CD14-positive monocyte (primary cell): ENCODE data around the gene AMPH. TPM values are rescaled to one million over a fixed set of nuclear protein-coding genes. Genes with fewer than 3 reads are reported as not detected.

Experiments
- DNase-seq, 3 donors: peaks; one replicate each; pipeline ENCODE4 v3.0.0-alpha.2; 2011 to 2022
- H2AFZ ChIP-seq: 2 replicates; pipeline ENCODE4 v1.6.0; 2012; ENCODE audit warnings: mild to moderate bottlenecking, low read depth, low read length, inconsistent platforms; ENCODE audit not compliant: insufficient read depth, poor library complexity, severe bottlenecking
- H3K27ac ChIP-seq, 2 donors: 1 replicate in 1 of 2; 2 replicates in 1 of 2; pipeline ENCODE4 v1.5.1; 2012 to 2013; ENCODE audit warnings: low read length in 2 of 2, control low read depth in 1 of 2, inconsistent platforms in 1 of 2, low read depth in 1 of 2, mild to moderate bottlenecking in 1 of 2
- H3K27me3 ChIP-seq, 2 donors: one replicate each; pipeline versions ENCODE4 v1.6.0 to v1.6.1; 2011 to 2013; ENCODE audit warnings: low read length in 2 of 2; ENCODE audit not compliant: control insufficient read depth in 2 of 2, insufficient read depth in 2 of 2
- H3K36me3 ChIP-seq, 2 donors: replicated peaks in 1 of 2; 1 replicate in 1 of 2; 2 replicates in 1 of 2; pipeline versions ENCODE4 v1.5.1 to v1.6.1; 2012 to 2013; ENCODE audit warnings: low read length in 2 of 2, control low read depth in 1 of 2, inconsistent platforms in 1 of 2, mild to moderate bottlenecking in 1 of 2; ENCODE audit not compliant: insufficient read depth in 2 of 2, control insufficient read depth in 1 of 2
- H3K4me1 ChIP-seq, 2 donors: 1 replicate in 1 of 2; 2 replicates in 1 of 2; pipeline versions ENCODE4 v1.5.1 to v1.6.1; 2012 to 2013; ENCODE audit warnings: low read length in 2 of 2, control low read depth in 1 of 2, inconsistent platforms in 1 of 2, mild to moderate bottlenecking in 1 of 2, moderate library complexity in 1 of 2; ENCODE audit not compliant: insufficient read depth in 2 of 2, control insufficient read depth in 1 of 2
- H3K4me2 ChIP-seq: replicated peaks from 2 replicates; pipeline ENCODE3; 2012; ENCODE audit warnings: low read length, moderate library complexity, mild to moderate bottlenecking; ENCODE audit not compliant: poor library complexity, severe bottlenecking; ENCODE audit errors: extremely low read depth
- H3K4me3 ChIP-seq, 3 experiments: fragments of 200-600 bp in 1 of 3; sonication (generic) in 1 of 3; replicated peaks in 1 of 3; 1 replicate in 2 of 3; 2 replicates in 1 of 3; pipeline ENCODE4 v1.5.1; 2011 to 2013; ENCODE audit warnings: low read length in 3 of 3, mild to moderate bottlenecking in 3 of 3, control low read depth in 2 of 3, low read depth in 2 of 3, inconsistent platforms in 1 of 3, moderate library complexity in 1 of 3
- H3K79me2 ChIP-seq: 2 replicates; pipeline ENCODE4 v1.6.0; 2012; ENCODE audit warnings: mild to moderate bottlenecking, control low read depth, inconsistent platforms, low read length, moderate library complexity; ENCODE audit not compliant: insufficient read depth
- H3K9ac ChIP-seq: 2 replicates; pipeline ENCODE4 v1.6.0; 2017; ENCODE audit warnings: low read length, mild to moderate bottlenecking; ENCODE audit not compliant: insufficient read depth, poor library complexity, severe bottlenecking
- H3K9me3 ChIP-seq, 2 donors: replicated peaks in 1 of 2; 1 replicate in 1 of 2; 2 replicates in 1 of 2; pipeline versions ENCODE4 v1.5.1 to v1.6.1; 2012 to 2013; ENCODE audit warnings: low read length in 2 of 2, control low read depth in 1 of 2; ENCODE audit not compliant: control insufficient read depth in 1 of 2, insufficient read depth in 1 of 2
- H4K20me1 ChIP-seq: 2 replicates; pipeline ENCODE4 v1.6.0; 2012; ENCODE audit warnings: mild to moderate bottlenecking, low read length, control low read depth, moderate library complexity; ENCODE audit not compliant: insufficient read depth
- H3K27ac Mint-ChIP-seq, 7 donors: one replicate each; pipeline ENCODE4 v1.8.0; 2020; ENCODE audit warnings: mild to moderate bottlenecking in 7 of 7, mixed read lengths in 7 of 7, moderate library complexity in 6 of 7, inconsistent platforms in 2 of 7
- H3K27me3 Mint-ChIP-seq, 3 donors: one replicate each; pipeline ENCODE4 v1.8.0; 2021 to 2022; ENCODE audit warnings: low read depth in 3 of 3, mild to moderate bottlenecking in 3 of 3, mixed read lengths in 3 of 3, moderate library complexity in 3 of 3, inconsistent platforms in 1 of 3
- H3K36me3 Mint-ChIP-seq, 2 donors: one replicate each; pipeline ENCODE4 v1.8.0; 2020; ENCODE audit warnings: mixed read lengths in 2 of 2, inconsistent platforms in 1 of 2, mild to moderate bottlenecking in 1 of 2
- H3K4me1 Mint-ChIP-seq: one replicate; pipeline ENCODE4 v1.8.0; 2020; ENCODE audit warnings: mild to moderate bottlenecking, mixed read lengths
- H3K4me3 Mint-ChIP-seq, 2 donors: one replicate each; pipeline ENCODE4 v1.8.0; 2020; ENCODE audit warnings: mild to moderate bottlenecking in 2 of 2, mixed read lengths in 2 of 2, moderate library complexity in 1 of 2
- H3K9me3 Mint-ChIP-seq, 7 donors: one replicate each; pipeline ENCODE4 v1.8.0; 2020 to 2022; ENCODE audit warnings: mixed read lengths in 7 of 7, mild to moderate bottlenecking in 6 of 7, moderate library complexity in 6 of 7, inconsistent platforms in 2 of 7
- WGBS: methylation state at CpG from one replicate; pipeline ENCODE4 v1.1.5; 2013; ENCODE audit warnings: missing lambda C conversion rate; ENCODE audit not compliant: insufficient coverage; 5-methylcytosine and 5-hydroxymethylcytosine counted together
- intact Hi-C, 2 donors: fragments of 100-400 bp; cut with micrococcal nuclease; formaldehyde crosslinking; loops; one replicate each; pipeline versions ENCODE4 v1.15.0 to v1.15.1; 2023
- polyA plus RNA-seq, 3 donors: library from polyadenylated mRNA; depleted of rRNA in 1 of 3; unstranded in 2 of 3; stranded (reverse) in 1 of 3; fragments of 300-500 nt in 2 of 3; fragments of >200 nt in 1 of 3; fragmentation: Illumina TruSeq in 2 of 3; gene quantifications; 1 replicate in 2 of 3; 2 replicates in 1 of 3; pipeline ENCODE4 v1.2.3, GENCODE V29; 2012 to 2021
- TF ChIP-seq, protein P1 (sequence below): fragments of 200-600 bp; IDR thresholded peaks from one replicate; pipeline ENCODE4 v1.8.0; 2022; ENCODE audit warnings: antibody characterized with exemption, mild to moderate bottlenecking

Gene AMPH
- polyA plus RNA-seq, 3 donors = 0.61 to 0.96 (median 0.67) TPM

DNA sequence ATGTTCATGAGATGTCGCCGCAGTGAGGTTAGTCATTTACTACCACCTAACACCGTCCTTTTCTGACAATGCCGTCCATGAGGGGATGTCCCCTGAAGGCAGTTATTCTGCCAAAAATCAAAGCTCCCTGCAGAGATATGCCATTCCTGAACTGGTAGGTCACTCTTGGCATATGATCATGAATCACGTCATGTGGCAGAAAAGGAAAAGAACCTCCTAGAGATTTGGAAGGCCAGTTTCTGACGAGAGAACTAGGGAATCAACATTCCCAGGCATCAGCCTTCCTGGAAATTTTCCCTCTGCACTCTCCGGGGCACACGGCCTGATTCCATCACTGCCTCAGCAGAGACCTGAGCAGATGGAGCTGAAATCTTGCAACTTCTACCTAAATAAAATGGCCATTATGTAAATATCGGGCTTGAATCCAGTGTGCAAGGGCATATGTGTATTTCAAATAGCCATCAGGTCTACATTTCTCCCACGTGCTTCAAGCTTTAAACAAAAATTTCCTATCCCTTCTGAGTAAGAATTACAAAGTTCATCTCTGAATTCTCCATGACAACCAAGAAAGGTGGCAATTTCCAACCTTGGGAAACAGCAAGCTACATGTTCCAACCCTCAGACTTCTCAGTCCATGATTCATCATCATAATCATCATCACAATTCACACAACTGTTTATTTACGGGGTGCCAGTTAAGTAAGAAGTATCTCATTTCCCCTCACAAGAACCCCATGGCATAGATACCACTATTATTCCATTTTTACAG, 46.5 kb downstream of the AMPH start:
- Histone ChIP-seq H3K79me2 (no peaks in the 10 kb centered on the region), H3K36me3 (no peaks in the 10 kb centered on the region), H2AFZ (no peak overlapping the region), H3K27me3 (peaks cover 0 to 2% of the 10 kb centered on the region in 2 donors), H3K9me3 (no peaks in the 10 kb centered on the region), H3K27ac (no peak overlapping the region), H3K9ac (no peak overlapping the region), H4K20me1 (no peaks in the 10 kb centered on the region), H3K4me3 (no peak overlapping the region), H3K4me2 (no peak overlapping the region), H3K4me1 (no peaks in the 10 kb centered on the region)
- TF ChIP-seq, protein P1, sequence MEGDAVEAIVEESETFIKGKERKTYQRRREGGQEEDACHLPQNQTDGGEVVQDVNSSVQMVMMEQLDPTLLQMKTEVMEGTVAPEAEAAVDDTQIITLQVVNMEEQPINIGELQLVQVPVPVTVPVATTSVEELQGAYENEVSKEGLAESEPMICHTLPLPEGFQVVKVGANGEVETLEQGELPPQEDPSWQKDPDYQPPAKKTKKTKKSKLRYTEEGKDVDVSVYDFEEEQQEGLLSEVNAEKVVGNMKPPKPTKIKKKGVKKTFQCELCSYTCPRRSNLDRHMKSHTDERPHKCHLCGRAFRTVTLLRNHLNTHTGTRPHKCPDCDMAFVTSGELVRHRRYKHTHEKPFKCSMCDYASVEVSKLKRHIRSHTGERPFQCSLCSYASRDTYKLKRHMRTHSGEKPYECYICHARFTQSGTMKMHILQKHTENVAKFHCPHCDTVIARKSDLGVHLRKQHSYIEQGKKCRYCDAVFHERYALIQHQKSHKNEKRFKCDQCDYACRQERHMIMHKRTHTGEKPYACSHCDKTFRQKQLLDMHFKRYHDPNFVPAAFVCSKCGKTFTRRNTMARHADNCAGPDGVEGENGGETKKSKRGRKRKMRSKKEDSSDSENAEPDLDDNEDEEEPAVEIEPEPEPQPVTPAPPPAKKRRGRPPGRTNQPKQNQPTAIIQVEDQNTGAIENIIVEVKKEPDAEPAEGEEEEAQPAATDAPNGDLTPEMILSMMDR = no peak
- Mint-ChIP-seq H3K27me3 (peaks cover 0 to 2% (median 2%) of the 10 kb centered on the region in 3 donors), H3K27ac (no peak overlapping the region), H3K36me3 (no peaks in the 10 kb centered on the region), H3K9me3 (no peaks in the 10 kb centered on the region), H3K4me1 (no peaks in the 10 kb centered on the region), H3K4me3 (no peak overlapping the region)
- WGBS = 87% methylated on average over 9 of the region's 11 CpGs
- intact Hi-C loops = no loop called here
- no peak for DNase-seq

DNA sequence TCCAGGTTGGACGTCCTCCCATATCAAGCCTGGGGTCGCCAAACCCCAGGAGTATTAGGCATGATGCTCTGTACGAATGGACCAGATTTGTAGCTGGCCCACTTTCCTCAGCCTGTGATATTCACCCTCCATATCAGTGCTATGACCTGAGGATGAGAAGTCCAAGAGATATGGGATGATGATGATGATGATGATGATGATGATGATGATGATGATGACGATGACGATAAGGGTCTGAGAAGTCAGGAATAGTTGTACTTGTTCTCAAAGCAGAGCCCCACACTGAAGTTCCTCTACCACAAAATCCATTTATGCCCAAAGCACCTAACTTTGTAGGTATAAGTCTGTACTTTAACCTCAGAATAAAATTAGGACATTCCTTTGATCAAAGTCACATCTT, 50.7 kb downstream of the AMPH start:
- Mint-ChIP-seq H3K27ac (no peak overlapping the region), H3K27me3 (peaks cover 5 to 7% (median 6%) of the 10 kb centered on the region in 3 donors), H3K36me3 (no peaks in the 10 kb centered on the region), H3K4me1 (no peaks in the 10 kb centered on the region), H3K4me3 (no peak overlapping the region), H3K9me3 (peaks cover 5 to 10% (median 6%) of the 10 kb centered on the region in 7 donors)
- Histone ChIP-seq H3K4me3 (no peak overlapping the region), H3K36me3 (no peaks in the 10 kb centered on the region), H3K27ac (no peak overlapping the region), H4K20me1 (no peaks in the 10 kb centered on the region), H2AFZ (no peak overlapping the region), H3K9ac (no peak overlapping the region), H3K4me2 (no peak overlapping the region), H3K9me3 (peaks cover 3% of the 10 kb centered on the region in 2 donors), H3K4me1 (no peaks in the 10 kb centered on the region), H3K27me3 (no peaks in the 10 kb centered on the region), H3K79me2 (no peaks in the 10 kb centered on the region)
- no peak for DNase-seq
- WGBS = no CpG with 5 or more reads among the region's 5 CpGs
- TF ChIP-seq, protein P1 = no peak
- intact Hi-C loops = no loop called here
